ENCODE data around the gene CIB1. TPM values are rescaled to one million over a fixed set of nuclear protein-coding genes. Genes with fewer than 3 reads are reported as not detected.

The CIB1 gene
- total RNA-seq, 1 experiment from 2014 or later = 40.0 TPM

GRCh38 chr15:90248789-90249202 lies 15.1 kb upstream of the CIB1 start:
- no peak for DNase-seq (ENCODE audit: low read depth, low spot score)
- in situ Hi-C loops (cut with HindIII; ENCODE audit: low pct_unique_long_range_greater_than_20kb, low sequenced_read_pairs) = no loop called here

- in situ Hi-C loops (cut with HindIII; ENCODE audit: low pct_unique_long_range_greater_than_20kb, low sequenced_read_pairs) = no loop called here
- no peak for DNase-seq (ENCODE audit: low read depth, low spot score)
These were observed 10.3 kb upstream of the CIB1 start for GRCh38 chr15:90243943-90244639.

- no peak for DNase-seq (ENCODE audit: low read depth, low spot score)
- in situ Hi-C loops (cut with HindIII; ENCODE audit: low pct_unique_long_range_greater_than_20kb, low sequenced_read_pairs) = no loop called here
These were observed 7.8 kb upstream of the CIB1 start for GRCh38 chr15:90241343-90242192.

GRCh38 chr15:90240856-90241255 lies 7.1 kb upstream of the CIB1 start:
- in situ Hi-C loops (cut with HindIII; ENCODE audit: low pct_unique_long_range_greater_than_20kb, low sequenced_read_pairs) = no loop called here
- no peak for DNase-seq (ENCODE audit: low read depth, low spot score)

GRCh38 chr15:90239371-90239770 lies 5.6 kb upstream of the CIB1 start:
- DNase-seq (ENCODE audit: low read depth, low spot score) = no peak
- in situ Hi-C loops (cut with HindIII; ENCODE audit: low pct_unique_long_range_greater_than_20kb, low sequenced_read_pairs) = no loop called here

- in situ Hi-C loops (cut with HindIII; ENCODE audit: low pct_unique_long_range_greater_than_20kb, low sequenced_read_pairs) = no loop called here
- DNase-seq (ENCODE audit: low read depth, low spot score) = peak; percentile 14
These were observed 601 bp upstream of the CIB1 start, which contains the start of gene GDPGP1 for GRCh38 chr15:90234096-90234988. Gene GDPGP1, plus strand, starts transcription at chr15:90234209. Its CDS starts 6,700 bp downstream, at chr15:90240909.

- no peak for DNase-seq (ENCODE audit: low read depth, low spot score)
- in situ Hi-C loops (cut with HindIII; ENCODE audit: low pct_unique_long_range_greater_than_20kb, low sequenced_read_pairs) = no loop called here
These were observed 777 bp downstream of the CIB1 start for GRCh38 chr15:90232941-90233386.

GRCh38 chr15:90232196-90232595 lies 1.5 kb downstream of the CIB1 start:
- no peak for DNase-seq (ENCODE audit: low read depth, low spot score)
- in situ Hi-C loops (cut with HindIII; ENCODE audit: low pct_unique_long_range_greater_than_20kb, low sequenced_read_pairs) = no loop called here

GRCh38 chr15:90231028-90232017 lies 2.4 kb downstream of the CIB1 start:
- in situ Hi-C loops (cut with HindIII; ENCODE audit: low pct_unique_long_range_greater_than_20kb, low sequenced_read_pairs) = no loop called here
- DNase-seq (ENCODE audit: low read depth, low spot score) = no peak

- in situ Hi-C loops (cut with HindIII; ENCODE audit: low pct_unique_long_range_greater_than_20kb, low sequenced_read_pairs) = no loop called here
- DNase-seq (ENCODE audit: low read depth, low spot score) = no peak
These were observed 3.1 kb downstream of the CIB1 start for GRCh38 chr15:90230610-90231009.

- in situ Hi-C loops (cut with HindIII; ENCODE audit: low pct_unique_long_range_greater_than_20kb, low sequenced_read_pairs) = no loop called here
- DNase-seq (ENCODE audit: low read depth, low spot score) = no peak
These were observed 3.7 kb downstream of the CIB1 start for GRCh38 chr15:90230071-90230494.

- in situ Hi-C loops (cut with HindIII; ENCODE audit: low pct_unique_long_range_greater_than_20kb, low sequenced_read_pairs) = no loop called here
- DNase-seq (ENCODE audit: low read depth, low spot score) = no peak
These were observed 4.8 kb downstream of the CIB1 start for GRCh38 chr15:90228960-90229359.

GRCh38 chr15:90227816-90228772 lies 5.6 kb downstream of the CIB1 start:
- in situ Hi-C loops (cut with HindIII; ENCODE audit: low pct_unique_long_range_greater_than_20kb, low sequenced_read_pairs) = no loop called here

GRCh38 chr15:90227336-90227735 lies 6.4 kb downstream of the CIB1 start:
- DNase-seq (ENCODE audit: low read depth, low spot score) = no peak
- in situ Hi-C loops (cut with HindIII; ENCODE audit: low pct_unique_long_range_greater_than_20kb, low sequenced_read_pairs) = no loop called here

More at GRCh38 chr15:90227816-90228772, 5.6 kb downstream of the CIB1 start:
- DNase-seq (ENCODE audit: low read depth, low spot score) = no peak

- in situ Hi-C loops (cut with HindIII; ENCODE audit: low pct_unique_long_range_greater_than_20kb, low sequenced_read_pairs) = no loop called here
- no peak for DNase-seq (ENCODE audit: low read depth, low spot score)
These were observed 8.1 kb downstream of the CIB1 start for GRCh38 chr15:90225504-90226234.
